Aortic smooth muscle cell (primary cell): ENCODE data around the gene FNIP1. TPM values are rescaled to one million over a fixed set of nuclear protein-coding genes. Genes with fewer than 3 reads are reported as not detected.

Experiments used
- total RNA-seq: library from RNA; depleted of rRNA; stranded (reverse); fragments of >200 nt; gene quantifications from 2 replicates; pipeline ENCODE4 v1.2.3, GENCODE V29; 2014

FNIP1 gene
- total RNA-seq = 51.5 and 57.8 TPM in 2 replicates

DNA sequence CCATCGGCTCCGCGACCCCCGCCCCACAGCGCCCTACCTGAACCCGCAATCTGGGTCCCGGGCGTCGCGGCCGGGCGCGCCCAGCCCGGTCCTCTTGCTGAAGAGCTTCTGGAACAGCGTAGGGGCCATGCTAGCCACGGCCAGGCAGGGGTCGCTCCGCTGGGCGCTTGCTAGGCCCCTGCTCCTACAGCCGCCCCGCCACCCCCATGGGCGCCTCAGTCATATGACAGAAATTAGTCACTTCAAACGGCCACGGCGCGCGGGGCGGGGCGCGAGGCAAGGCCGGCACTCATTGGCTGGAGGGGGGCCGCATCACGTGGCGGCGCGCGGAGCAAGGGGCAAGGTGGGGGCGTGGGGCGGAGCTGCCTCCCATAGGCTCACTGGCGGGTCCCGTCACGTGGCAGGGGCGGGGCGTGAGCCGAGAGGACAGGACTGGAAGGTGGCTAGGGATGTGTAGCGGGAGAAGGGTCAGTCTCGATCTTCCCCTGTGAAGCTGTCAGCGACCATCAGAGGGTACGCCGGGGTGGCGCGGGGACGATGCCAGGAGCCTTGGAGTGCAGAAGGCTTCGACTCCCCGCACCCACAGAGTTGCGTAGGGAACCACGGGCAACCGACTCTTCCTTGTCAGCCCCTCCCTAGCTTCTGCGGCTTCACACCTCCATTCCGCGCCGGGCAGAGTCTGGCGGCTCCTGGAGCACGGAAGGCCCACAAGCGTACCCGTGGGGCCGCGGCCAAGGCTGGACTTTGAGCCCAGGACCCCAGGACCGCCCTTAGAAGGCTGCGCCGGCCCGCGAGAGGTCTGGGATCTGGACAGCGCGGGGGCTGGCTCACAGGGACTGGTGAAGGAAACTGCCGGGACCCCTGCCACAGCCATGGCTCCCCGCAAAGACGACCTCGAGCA is at the start of gene FNIP1:
Gene FNIP1 (minus strand): TSS at position 225 of the 901 bp plus-strand sequence. CDS start 96 bp downstream, at position 129.

DNA sequence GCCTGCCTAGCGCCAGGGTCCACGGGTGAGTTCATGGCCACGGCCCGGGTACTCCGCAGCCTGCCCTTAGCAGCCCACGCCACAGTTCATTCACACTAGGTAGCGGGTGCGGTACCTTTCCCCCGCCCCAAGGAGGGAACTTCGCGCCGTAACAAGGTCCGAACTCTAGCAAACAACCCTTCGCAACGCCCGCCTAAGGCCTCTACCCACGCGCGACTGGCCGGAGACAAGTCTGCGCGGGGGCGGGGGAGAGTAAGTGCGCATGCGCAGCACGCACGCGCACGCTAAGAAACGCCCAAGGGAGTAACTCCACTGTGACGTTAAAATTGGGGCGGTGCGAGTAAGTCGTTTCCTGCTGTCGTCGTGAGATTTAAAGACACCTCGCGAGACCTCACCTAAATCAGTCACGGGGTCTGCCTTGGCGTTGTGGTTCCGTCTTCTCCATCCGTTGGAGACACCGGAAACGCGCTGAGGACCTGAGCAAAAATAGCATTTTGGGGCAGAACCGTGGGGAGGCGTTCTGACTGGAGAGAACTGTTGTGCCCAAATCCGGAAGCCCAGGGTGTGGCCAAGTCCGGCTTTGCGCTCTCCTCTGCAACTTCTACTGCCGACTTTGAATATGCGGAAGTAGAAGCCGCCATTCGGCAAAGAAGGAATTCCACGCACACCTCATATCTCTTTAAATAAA is 161.7 kb downstream of the FNIP1 start, which contains the start of gene RAPGEF6:
Gene RAPGEF6 (minus strand): TSS at position 234 of the 688 bp plus-strand sequence. CDS start 199 bp downstream, at position 35.

Other genes with a start within 250 kb of the FNIP1 start
- gene RAPGEF6, start 161.8 kb downstream of the FNIP1 start, total RNA-seq = 27.6 and 28.9 TPM in 2 replicates
- 0.06 TPM in 1 of 2 replicates, not detected in the other for gene MEIKIN, start 148.6 kb upstream of the FNIP1 start, total RNA-seq
- gene ACSL6, start 214.6 kb upstream of the FNIP1 start, total RNA-seq = 0.25 TPM in 1 of 2 replicates, not detected in the other